K562 (cell line): Measurements from ENCODE around the gene ALDH1A2. TPM values are rescaled to one million over a fixed set of nuclear protein-coding genes. Genes with fewer than 3 reads are reported as not detected.

Experiments
- ATAC-seq: fragments of 200-7000 bp; cut with Tn5 transposase; 3 replicates; pipeline ENCODE4 v1.9.1; 2020; ENCODE audit warnings: moderate library complexity
- BruUV-seq: library from RNA; stranded (reverse); fragments of 400-500 nt; replicated peaks from 2 replicates; lab custom pipeline; 2021; lab: Mats Ljungman, UMichigan
- CTCF ChIA-PET: fragments of 300-600 bp; formaldehyde crosslinking; extraction: SDS; loops from one replicate; lab custom pipeline; 2021; ENCODE audit warnings: low intra/inter-chr PET ratio; lab: Yijun Ruan, JAX
- POLR2A ChIA-PET: fragments of 300-600, 350-650 bp; sonication (Branson Sonifier 250); formaldehyde crosslinking; extraction: SDS; loops from one replicate; lab custom pipeline; 2021; ENCODE audit warnings: antibody characterized with exemption, inconsistent platforms; lab: Yijun Ruan, JAX
- DNase-seq, 4 experiments: peaks; one replicate each; pipeline versions ENCODE4 v3.0.0 to v3.0.0-alpha.2; 2011 to 2018; ENCODE audit warnings: low spot score in 3 of 4, mixed read lengths in 3 of 4; ENCODE audit errors: extremely low read depth in 1 of 4
- FAIRE-seq: peaks from 2 replicates; lab custom pipeline; 2011; peaks lifted over from hg19 to GRCh38; lab: Jason Lieb, UNC
- H2AFZ ChIP-seq: 2 replicates; pipeline ENCODE4 v1.6.0; 2011; ENCODE audit warnings: low read depth, low read length, control low read depth, inconsistent platforms
- H3K27ac ChIP-seq: fragments of 200-600 bp; 3 replicates; pipeline ENCODE4 v1.8.0; 2011; ENCODE audit warnings: low read depth, mild to moderate bottlenecking, control low read depth, inconsistent platforms, low read length, moderate library complexity, mixed read lengths; ENCODE audit errors: extremely low read depth
- H3K27me3 ChIP-seq, 2 experiments: fragments of 300-600 bp in 1 of 2; 2 replicates in 1 of 2; 3 replicates in 1 of 2; pipeline versions ENCODE4 v1.6.0 to v1.8.0; 2011; ENCODE audit warnings: inconsistent platforms in 2 of 2, low read length in 2 of 2, mild to moderate bottlenecking in 1 of 2, mixed read lengths in 1 of 2, moderate library complexity in 1 of 2; ENCODE audit not compliant: control insufficient read depth in 2 of 2, insufficient read depth in 2 of 2
- H3K36me3 ChIP-seq: fragments of 300-600 bp; 3 replicates; pipeline ENCODE4 v1.8.0; 2011; ENCODE audit warnings: mild to moderate bottlenecking, low read length, inconsistent platforms; ENCODE audit not compliant: control insufficient read depth, insufficient read depth
- H3K4me1 ChIP-seq, 2 experiments: fragments of 200-600 bp in 1 of 2; replicated peaks in 1 of 2; 2 replicates in 1 of 2; 3 replicates in 1 of 2; pipeline versions ENCODE4 v1.5.1 to v1.8.0; 2011; ENCODE audit warnings: inconsistent platforms in 2 of 2, low read length in 2 of 2, mild to moderate bottlenecking in 1 of 2, mixed read lengths in 1 of 2, moderate library complexity in 1 of 2; ENCODE audit not compliant: control insufficient read depth in 2 of 2, insufficient read depth in 2 of 2
- H3K4me2 ChIP-seq: 2 replicates; pipeline ENCODE4 v1.6.1; 2011; ENCODE audit warnings: low read length, control low read depth, inconsistent platforms, mixed read lengths; ENCODE audit not compliant: insufficient read depth
- H3K4me3 ChIP-seq: fragments of 200-600 bp; sonication (generic), shearing (Covaris generic); 2 replicates; pipeline ENCODE4 v1.5.1; 2016; ENCODE audit warnings: control low read depth, inconsistent platforms
- H3K79me2 ChIP-seq: fragments of 200-600 bp; 3 replicates; pipeline ENCODE4 v1.8.0; 2011; ENCODE audit warnings: low read length, inconsistent platforms; ENCODE audit not compliant: control insufficient read depth, insufficient read depth
- H3K9ac ChIP-seq, 2 experiments: 2 replicates each; pipeline versions ENCODE4 v1.6.0 to v1.6.1; 2011; ENCODE audit warnings: low read depth in 2 of 2, low read length in 2 of 2, control low read depth in 1 of 2, inconsistent platforms in 1 of 2, mild to moderate bottlenecking in 1 of 2, mixed read lengths in 1 of 2; ENCODE audit not compliant: insufficient read depth in 1 of 2
- H3K9me1 ChIP-seq: one replicate; pipeline ENCODE4 v1.6.0; 2011; ENCODE audit warnings: inconsistent platforms, mild to moderate bottlenecking, low read length, moderate library complexity; ENCODE audit not compliant: control insufficient read depth, insufficient read depth
- H3K9me3 ChIP-seq: replicated peaks from 2 replicates; pipeline ENCODE4 v1.5.1; 2011; ENCODE audit warnings: low read depth, low read length, inconsistent platforms; ENCODE audit not compliant: control insufficient read depth, insufficient read depth
- H4K20me1 ChIP-seq: replicated peaks from 2 replicates; pipeline ENCODE4 v1.6.1; 2011; ENCODE audit warnings: low read length, inconsistent platforms, mixed read lengths; ENCODE audit not compliant: control insufficient read depth, insufficient read depth
- CBX1 ChIP-seq: sonication (generic); IDR thresholded peaks from 2 replicates; pipeline ENCODE4 v1.6.1; 2016; ENCODE audit warnings: antibody characterized with exemption, low read depth, mild to moderate bottlenecking
- CREBBP ChIP-seq: IDR thresholded peaks from one replicate; pipeline ENCODE4 v1.6.1; 2012; ENCODE audit warnings: low read depth, mild to moderate bottlenecking, control low read depth, inconsistent platforms, low read length
- CSDE1 ChIP-seq, 2 experiments: fragments of 450-650 bp; IDR thresholded peaks; 2 replicates each; pipeline ENCODE4 v1.6.1; 2016; ENCODE audit warnings: mild to moderate bottlenecking in 1 of 2
- GABPB2 ChIP-seq: fragments of 250-450 bp; sonication (Bioruptor Pico); conservative IDR thresholded peaks from 2 replicates; pipeline ENCODE4 v1.5.1; 2021; ENCODE audit warnings: mild to moderate bottlenecking
- HMG20A ChIP-seq: fragments of 450-650 bp; formaldehyde crosslinking; conservative IDR thresholded peaks from 2 replicates; pipeline ENCODE4 v1.4.0; 2020; ENCODE audit warnings: mild to moderate bottlenecking, mixed read lengths
- JUN ChIP-seq, 2 experiments: sonication (generic) in 1 of 2; formaldehyde crosslinking in 1 of 2; IDR thresholded peaks; 2 replicates each; pipeline versions ENCODE4 v1.6.1 to v1.8.0; 2012 to 2022; ENCODE audit warnings: borderline replicate concordance in 2 of 2, mild to moderate bottlenecking in 2 of 2, improper control_type of control experiment in 1 of 2, low read depth in 1 of 2, low read length in 1 of 2, missing genetic modification reagents in 1 of 2
- NR2C1 ChIP-seq, 2 experiments: fragments of 450-650 bp; IDR thresholded peaks; 2 replicates each; pipeline ENCODE4 v1.6.1; 2017; ENCODE audit warnings: mild to moderate bottlenecking in 2 of 2, antibody characterized with exemption in 1 of 2, inconsistent platforms in 1 of 2, missing compliant biosample characterization in 1 of 2, missing genetic modification characterization in 1 of 2
- PPARD ChIP-seq: fragments of 250-450 bp; sonication (Bioruptor Pico); IDR thresholded peaks from 2 replicates; pipeline ENCODE4 v1.8.0; 2022; ENCODE audit warnings: inconsistent platforms, mild to moderate bottlenecking, moderate library complexity
- SIX5 ChIP-seq, 2 experiments: IDR thresholded peaks; 2 replicates each; pipeline ENCODE4 v1.6.1; 2011; ENCODE audit warnings: low read length in 2 of 2, borderline replicate concordance in 1 of 2, low read depth in 1 of 2, mild to moderate bottlenecking in 1 of 2, moderate library complexity in 1 of 2; ENCODE audit not compliant: insufficient read depth in 1 of 2
- ZNF57 ChIP-seq: fragments of 450-650 bp; formaldehyde crosslinking; IDR thresholded peaks from 2 replicates; pipeline ENCODE4 v1.4.0; 2020; ENCODE audit warnings: mild to moderate bottlenecking, moderate library complexity
- ZNF592 ChIP-seq: fragments of 450-650 bp; IDR thresholded peaks from 2 replicates; pipeline ENCODE4 v1.6.1; 2017; ENCODE audit warnings: antibody characterized with exemption, mild to moderate bottlenecking
- WGBS: fragments of 100-300 bp; shearing (Covaris generic); methylation state at CpG from one replicate; pipeline ENCODE4 v1.1.6; 2016; ENCODE audit warnings: low coverage, mixed read lengths; ENCODE audit not compliant: insufficient coverage; ENCODE audit errors: missing lambda C conversion rate; 5-methylcytosine and 5-hydroxymethylcytosine counted together
- in situ Hi-C: fragments of 300-500 bp; cut with MboI; formaldehyde crosslinking; loops from 4 replicates; pipeline ENCODE4 v1.15.0; 2018; ENCODE audit warnings: inconsistent platforms, mixed read lengths
- intact Hi-C: fragments of 100-400 bp; cut with micrococcal nuclease; formaldehyde crosslinking; loops from 2 replicates; pipeline ENCODE4 v1.14.2; 2022
- polyA plus RNA-seq, 8 experiments: library from polyadenylated mRNA; depleted of rRNA in 4 of 8; stranded (reverse) in 5 of 8; unstranded in 3 of 8; fragments of >200 nt; fragmentation: Nextera tagmentation in 2 of 8; fragmentation: Illumina TruSeq in 1 of 8; extraction: Ambion mirVana in 2 of 8; extraction: Trizol in 1 of 8; gene quantifications; 2 replicates each; pipeline versions ENCODE4 v1.2.1 to v1.2.3, GENCODE V29; 2011 to 2014; ENCODE audit warnings: inconsistent platforms in 1 of 8, missing spikeins in 1 of 8
- total RNA-seq, 7 experiments: library from RNA; depleted of rRNA in 6 of 7; stranded (reverse); fragments of >200 nt in 6 of 7; fragmentation: Illumina TruSeq in 2 of 7; extraction: Trizol in 2 of 7; gene quantifications; 2 replicates each; pipeline versions ENCODE4 v1.2.1 to v1.2.3, GENCODE V29; 2011 to 2021; ENCODE audit warnings: low replicate concordance in 1 of 7

Gene ALDH1A2
- total and polyA plus RNA-seq, 9 of the 15 experiments (the other 6 are each of a cell fraction or from before 2014, with no cell fraction given), result 115 to 393 (median 333) TPM

GRCh38 chr15:57957113-57957512, 108.4 kb downstream of the ALDH1A2 start:
- POLR2A ChIA-PET, result no interaction called here
- CTCF ChIA-PET, result no interaction called here
- BruUV-seq, result no TSS peak
- Histone ChIP-seq H2AFZ (no peak overlapping the region), H3K9ac (no peak overlapping the region), H3K36me3 (peaks cover 91% of the 10 kb centered on the region), H3K9me3 (no peaks in the 10 kb centered on the region), H3K27ac (no peak overlapping the region), H3K9me1 (no peaks in the 10 kb centered on the region), H3K4me1 (no peaks in the 10 kb centered on the region; a peak in 1 of 5 replicates), H3K27me3 (no peaks in the 10 kb centered on the region), H3K79me2 (no peaks in the 10 kb centered on the region), H4K20me1 (no peaks in the 10 kb centered on the region), H3K4me2 (no peak overlapping the region), H3K4me3 (no peak overlapping the region)
- ATAC-seq (no peak), FAIRE-seq (no peak), DNase-seq (no peak)
- in situ Hi-C loops, result no loop called here
- intact Hi-C loops, result no loop called here
- 89% methylated on average over 5 of the region's 5 CpGs for whole genome bisulfite sequencing
- no peak for TF ChIP-seq SIX5 (IDR thresholded peaks at IDR 0.05; ENCODE audit: borderline replicate concordance in 1 of 2, insufficient read depth in 1 of 2, low read depth in 1 of 2, low read length in 2 of 2)
- no peak for TF ChIP-seq CREBBP
- no peak for TF ChIP-seq PPARD (CRISPR knock-in tag)
- TF ChIP-seq JUN (IDR thresholded peaks at IDR 0.05; ENCODE audit: borderline replicate concordance, low read depth, low read length), result no peak
- no peak for TF ChIP-seq JUN (CRISPR knock-in tag; IDR thresholded peaks at IDR 0.05; ENCODE audit: borderline replicate concordance)
- no peak for TF ChIP-seq CBX1
- TF ChIP-seq HMG20A, result no peak
- no peak for TF ChIP-seq CSDE1 (IDR thresholded peaks at IDR 0.05)
- no peak for TF ChIP-seq ZNF57 (CRISPR knock-in tag)
- TF ChIP-seq GABPB2 (CRISPR knock-in tag), result no peak
- no peak for TF ChIP-seq NR2C1 (IDR thresholded peaks at IDR 0.05)
- TF ChIP-seq NR2C1 (tag; IDR thresholded peaks at IDR 0.05), result no peak
- TF ChIP-seq ZNF592, result no peak
